GM20431 (cell line): Measurements from ENCODE around the gene COL26A1.

ENCODE experiments used
- in situ Hi-C: fragments of 300-500 bp; cut with MseI, MboI; formaldehyde crosslinking; loops from one replicate; pipeline ENCODE4 v1.15.0; 2020; ENCODE audit warnings: low sequenced_read_pairs; ENCODE audit not compliant: unreplicated experiment

The COL26A1 gene

GRCh38 chr7:101582971-101583370 is 220.3 kb downstream of the COL26A1 start:
- in situ Hi-C loops, result no loop called here

- in situ Hi-C loops, result no loop called here
These were observed 223.6 kb downstream of the COL26A1 start for GRCh38 chr7:101586078-101586905.

- in situ Hi-C loops, result no loop called here
These were observed 224.4 kb downstream of the COL26A1 start for GRCh38 chr7:101586906-101587677.

GRCh38 chr7:101588131-101588935 is 225.7 kb downstream of the COL26A1 start:
- in situ Hi-C loops, result no loop called here

GRCh38 chr7:101589052-101589451 is 226.4 kb downstream of the COL26A1 start:
- in situ Hi-C loops, result no loop called here

GRCh38 chr7:101589976-101590662 is 227.4 kb downstream of the COL26A1 start:
- in situ Hi-C loops, result no loop called here

GRCh38 chr7:101590663-101591435 is 228.2 kb downstream of the COL26A1 start:
- in situ Hi-C loops, result no loop called here

- in situ Hi-C loops, result no loop called here
These were observed 228.8 kb downstream of the COL26A1 start for GRCh38 chr7:101591504-101591903.

- in situ Hi-C loops, result no loop called here
These were observed 230.9 kb downstream of the COL26A1 start for GRCh38 chr7:101593556-101593955.

- in situ Hi-C loops, result no loop called here
These were observed 232.1 kb downstream of the COL26A1 start for GRCh38 chr7:101594790-101595189.

GRCh38 chr7:101595246-101595645 is 232.6 kb downstream of the COL26A1 start:
- in situ Hi-C loops, result no loop called here

GRCh38 chr7:101595766-101596537 is 233.3 kb downstream of the COL26A1 start:
- in situ Hi-C loops, result no loop called here

- in situ Hi-C loops, result no loop called here
These were observed 234.2 kb downstream of the COL26A1 start for GRCh38 chr7:101596898-101597297.

- in situ Hi-C loops, result no loop called here
These were observed 235.3 kb downstream of the COL26A1 start for GRCh38 chr7:101597941-101598340.

GRCh38 chr7:101598422-101598985 is 235.8 kb downstream of the COL26A1 start:
- in situ Hi-C loops, result no loop called here

- in situ Hi-C loops, result no loop called here
These were observed 236.5 kb downstream of the COL26A1 start for GRCh38 chr7:101598986-101599771.

- in situ Hi-C loops, result no loop called here
These were observed 237.1 kb downstream of the COL26A1 start for GRCh38 chr7:101599787-101600186.
